ENCODE measurements around the gene SPIN1.

The SPIN1 gene

GRCh38 chr9:88527618-88528017 is 139.4 kb downstream of the SPIN1 start:
- no peak overlapping the region for H3K4me3 ChIP-seq
- no peaks in the 10 kb centered on the region for H3K27me3 ChIP-seq
- intact Hi-C loops (cut with DNase I; ENCODE audit: low total_unique reads) = no loop called here
- no peak for DNase-seq
- no peak overlapping the region for H3K27ac ChIP-seq
- no peaks in the 10 kb centered on the region for H3K9me3 ChIP-seq
- H3K4me1 ChIP-seq = peaks cover 0 to 27% (median 18%) of the 10 kb centered on the region in 4 donors
- H3K36me3 ChIP-seq = no peaks in the 10 kb centered on the region
- TF ChIP-seq CTCF (IDR thresholded peaks at IDR 0.05) = no peak
